Stimulated activated CD8-positive, alpha-beta memory T cell treated with anti-CD3 and anti-CD28 coated beads, Interleukin-12 subunit alpha, Interleukin-12 subunit beta, amount 100 ng/mL, for 24 hours (primary cell): ENCODE measurements around the gene MARCHF10.

Experiments used
- DNase-seq: peaks from one replicate; pipeline ENCODE4 v3.0.0-alpha.2; 2020; ENCODE audit errors: extremely low read depth

The MARCHF10 gene

DNA sequence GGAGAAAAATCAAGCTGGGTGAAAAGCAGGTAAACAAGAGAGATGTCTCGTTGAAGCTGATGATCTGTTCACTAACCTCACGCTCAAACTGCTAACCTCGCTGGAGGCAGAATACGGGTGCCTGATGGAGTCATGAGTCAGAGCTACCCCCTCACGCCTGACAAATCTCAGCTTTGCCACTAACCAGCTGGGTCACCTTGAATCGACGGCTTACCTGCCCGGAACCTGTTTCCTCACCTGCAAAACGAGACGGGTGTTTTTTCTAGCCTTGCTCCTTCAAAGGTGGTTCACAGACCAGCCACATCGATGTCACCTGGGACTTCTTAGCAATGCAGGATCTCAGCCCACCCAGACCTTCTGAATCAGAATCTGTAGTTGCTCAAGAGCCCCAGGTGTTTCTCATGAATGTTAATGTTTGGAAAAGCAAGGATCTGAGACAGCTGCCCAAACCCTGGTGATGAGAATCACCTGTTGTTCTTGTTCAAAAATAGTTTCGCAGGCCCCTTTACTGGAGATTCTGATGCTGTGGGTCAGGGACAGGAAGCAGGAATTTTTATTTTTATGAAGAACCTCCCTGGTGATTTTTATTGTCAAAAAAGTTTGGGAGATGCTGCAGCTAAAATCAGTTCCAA is 56.9 kb downstream of the MARCHF10 start:
- DNase-seq: no peak

DNA sequence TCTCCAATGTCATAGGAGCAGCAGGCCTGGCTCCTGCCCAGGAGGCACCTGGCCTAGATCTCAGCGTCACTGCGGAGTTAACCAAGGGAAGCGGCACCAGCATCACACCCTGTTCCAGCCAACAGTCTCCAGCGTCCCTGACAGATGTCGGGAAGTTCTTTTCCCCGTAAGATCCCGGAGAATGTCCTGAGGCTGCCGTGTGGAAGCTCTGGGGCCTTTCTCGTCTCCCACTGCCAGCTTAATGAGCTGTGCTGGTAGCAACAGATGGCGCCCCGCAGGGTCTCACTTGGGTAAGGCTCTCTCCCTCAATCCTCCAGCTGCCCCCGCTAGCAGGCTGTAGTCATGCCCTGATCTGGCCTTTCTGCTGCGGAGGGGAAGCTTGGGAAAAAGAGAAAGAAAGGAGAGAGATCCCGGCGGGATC is 57.5 kb downstream of the MARCHF10 start:
- no peak for DNase-seq

DNA sequence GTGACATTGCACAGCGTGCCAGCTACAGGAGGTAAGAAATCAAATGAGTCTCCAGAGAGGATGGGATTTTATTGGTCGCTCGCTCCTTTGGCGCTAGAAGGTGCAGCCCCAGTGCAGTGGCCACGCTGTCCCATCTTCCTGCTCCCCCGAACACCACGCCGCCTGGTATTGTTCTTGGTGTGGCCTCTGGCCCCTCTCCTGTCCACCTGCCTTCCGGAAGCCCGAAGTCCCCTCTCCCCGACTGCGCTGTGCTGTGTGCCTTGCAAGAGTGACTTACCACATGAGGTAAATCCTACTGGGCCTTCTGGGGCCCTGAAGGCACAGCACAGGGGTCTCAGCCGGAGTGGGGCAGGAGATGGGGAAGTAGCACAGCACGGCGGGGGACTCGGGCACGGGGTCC is 58.2 kb downstream of the MARCHF10 start:
- DNase-seq: no peak

DNA sequence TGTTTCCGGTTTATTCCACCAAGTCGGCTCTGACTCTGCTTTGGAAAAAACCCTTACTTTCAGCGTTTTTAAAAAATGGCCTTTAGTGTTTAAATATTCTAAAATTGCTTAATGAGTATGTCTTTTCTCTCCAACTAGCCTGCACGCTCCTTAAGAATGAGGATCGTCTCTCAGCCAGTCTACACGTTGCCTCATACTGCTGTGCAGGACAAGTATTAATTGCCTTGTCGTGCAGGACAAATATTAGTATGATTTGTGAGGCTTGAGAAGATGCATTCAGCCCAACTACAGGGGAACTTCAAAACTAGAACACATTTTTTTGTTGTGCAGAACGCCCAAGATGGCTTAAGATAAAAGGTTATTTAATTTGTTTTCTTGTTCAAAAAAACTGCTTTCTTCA is 61.2 kb downstream of the MARCHF10 start:
- DNase-seq: no peak

DNA sequence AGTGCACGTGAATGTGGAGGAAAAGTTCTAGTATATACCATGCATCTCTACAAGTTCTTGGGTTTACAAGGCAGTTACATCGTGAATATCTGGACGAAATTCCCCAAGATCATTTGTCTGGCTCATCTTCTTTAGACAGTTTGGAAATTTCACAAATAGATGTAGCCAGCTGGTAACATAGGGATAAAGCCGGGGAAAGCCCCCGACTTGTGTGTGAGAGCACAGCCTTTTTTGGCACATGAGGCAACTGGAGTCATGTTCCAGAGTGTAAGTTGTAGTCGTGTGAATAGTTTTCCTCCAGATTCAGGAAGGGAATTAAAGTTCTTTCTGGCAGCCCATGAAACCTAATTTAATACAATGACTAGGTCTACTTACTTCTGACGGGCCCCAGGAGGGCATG is 62.3 kb downstream of the MARCHF10 start:
- no peak for DNase-seq

DNA sequence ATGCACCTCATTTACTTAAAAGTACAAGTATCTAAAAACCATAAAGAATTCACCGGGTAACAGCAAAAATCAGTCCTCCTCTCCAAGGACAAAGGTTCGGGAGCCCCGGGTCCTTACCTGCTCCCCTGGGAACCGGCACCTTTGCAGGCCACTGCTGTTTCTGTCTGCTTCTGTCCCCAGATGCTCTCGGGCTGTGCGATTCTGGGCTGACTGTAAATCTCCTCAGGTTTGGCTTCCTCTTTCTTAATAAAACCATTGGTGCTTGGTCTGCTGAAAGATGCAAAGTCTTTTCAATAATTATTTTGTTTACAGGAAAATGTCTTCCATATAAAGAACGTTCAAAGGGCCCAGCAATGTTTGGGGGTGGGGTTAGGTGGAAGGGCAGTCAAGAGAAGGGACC is 63.9 kb downstream of the MARCHF10 start:
- no peak for DNase-seq

DNA sequence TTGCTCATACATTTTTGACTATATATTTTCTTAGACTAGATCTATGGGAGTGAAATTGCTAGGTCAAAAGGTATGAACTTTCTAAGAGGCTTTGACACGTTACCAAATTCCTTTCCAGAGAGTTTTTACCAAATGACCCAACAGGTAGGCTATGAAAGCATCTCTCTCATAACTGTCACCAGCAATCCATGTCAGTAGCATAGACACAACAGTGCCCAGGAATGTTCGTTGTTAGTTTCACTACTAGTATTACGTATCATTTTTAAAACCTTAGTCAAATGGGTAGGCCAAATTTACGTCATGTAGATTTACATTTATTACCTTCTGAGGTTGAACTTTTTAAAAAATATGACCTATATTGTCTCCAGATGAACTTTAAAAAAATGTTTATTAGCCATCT is 66.8 kb downstream of the MARCHF10 start:
- no peak for DNase-seq

DNA sequence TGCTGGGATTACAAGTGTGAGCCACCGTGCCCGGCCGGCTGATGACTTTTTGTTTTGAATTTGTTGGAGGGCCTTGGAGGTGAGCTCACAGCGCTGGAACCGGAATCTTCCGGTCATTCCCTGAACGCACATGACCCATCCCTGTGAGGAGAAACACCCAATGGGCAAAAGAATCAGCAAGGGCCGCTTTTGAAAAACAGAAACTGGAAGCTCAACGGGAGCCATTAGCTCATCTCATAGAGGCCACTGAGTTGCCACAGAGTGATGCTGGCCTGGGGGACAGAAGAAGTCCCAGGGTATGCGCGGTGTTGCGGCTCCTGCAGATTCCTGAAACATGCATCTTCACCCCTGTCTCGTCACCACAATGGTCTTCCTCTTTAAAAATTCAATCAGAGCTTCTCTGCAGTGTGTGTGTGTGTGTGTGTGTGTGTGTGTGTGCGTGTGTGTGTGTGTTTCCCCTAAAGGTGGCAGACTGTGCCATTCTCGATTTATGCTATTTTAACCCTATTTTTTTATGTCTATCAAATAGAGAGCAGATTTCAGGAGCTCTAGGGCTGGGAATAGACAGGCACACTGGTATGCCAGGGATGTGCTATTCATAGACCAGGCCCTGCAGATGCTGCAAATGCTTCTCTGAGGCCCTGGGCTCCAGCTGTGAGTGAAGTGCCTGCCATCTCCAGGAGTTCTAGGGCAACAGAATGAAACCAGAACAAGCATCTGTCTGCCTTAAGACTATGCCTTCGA is 68.3 kb downstream of the MARCHF10 start:
- no peak for DNase-seq

DNA sequence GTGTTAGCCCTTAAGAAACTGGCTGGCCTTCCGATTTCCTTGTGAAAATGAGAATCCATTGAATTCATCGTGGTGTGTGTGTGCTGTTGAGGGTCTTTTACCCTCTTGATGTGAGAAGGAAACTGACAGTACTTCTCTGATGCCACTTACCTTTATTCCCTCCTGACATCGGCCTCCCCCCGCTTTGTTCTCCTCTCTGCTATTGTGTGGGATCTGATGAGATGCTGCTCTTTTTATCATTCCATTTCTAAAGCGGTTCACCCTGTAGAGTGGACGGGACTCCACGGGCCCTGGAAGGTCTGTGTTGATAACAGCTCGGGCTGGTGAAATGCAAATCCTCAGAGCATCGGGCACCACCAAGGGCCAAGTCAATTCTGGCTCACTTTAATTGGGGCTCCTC is 69.8 kb downstream of the MARCHF10 start:
- DNase-seq: no peak

DNA sequence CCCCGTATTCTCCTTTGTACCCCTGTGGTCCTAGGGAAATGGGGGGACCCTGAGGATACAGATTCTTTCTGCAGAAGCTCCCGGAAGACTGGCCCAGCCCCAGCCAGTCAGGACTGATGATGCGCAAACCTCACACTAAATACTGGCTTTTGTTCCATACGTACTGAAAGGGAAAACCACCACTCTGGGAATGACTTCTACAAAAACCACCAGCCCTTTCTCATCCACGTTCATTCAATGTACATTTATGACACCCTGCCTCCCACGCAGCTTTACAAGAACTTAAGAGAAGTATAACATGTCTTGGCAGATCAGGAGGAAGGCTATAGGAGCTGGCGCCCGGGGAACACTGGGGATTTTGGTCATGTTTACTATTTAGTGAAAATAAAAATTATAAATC is 70.6 kb downstream of the MARCHF10 start:
- no peak for DNase-seq

DNA sequence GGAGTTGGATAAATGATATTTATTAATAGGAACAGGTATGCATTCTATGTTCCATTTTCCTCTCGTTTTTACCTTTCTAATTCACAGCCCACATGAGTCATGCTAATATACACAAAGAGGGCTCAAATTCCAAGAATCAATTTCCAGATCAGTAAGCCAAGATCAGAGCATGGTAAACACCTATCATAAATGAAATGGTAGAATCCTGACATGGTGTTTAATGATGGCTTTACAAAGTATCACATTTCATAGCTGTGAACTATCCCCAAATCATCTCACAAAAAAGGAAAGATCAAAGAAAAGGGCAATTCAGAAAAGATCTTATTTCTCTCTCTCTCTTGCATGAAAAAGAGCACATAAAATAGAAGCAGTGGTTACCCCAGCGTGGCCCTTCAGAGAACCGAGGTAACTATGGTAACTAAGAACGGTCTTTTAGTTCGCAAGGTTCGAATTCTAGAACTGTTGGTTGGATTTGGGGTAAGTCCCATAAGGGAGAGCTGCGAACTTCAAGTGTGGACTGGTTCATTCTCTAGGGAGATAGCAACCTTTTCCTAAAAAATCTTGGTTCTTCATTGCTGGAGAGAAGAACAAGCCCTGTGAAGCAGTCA is 73.0 kb downstream of the MARCHF10 start:
- DNase-seq: no peak

DNA sequence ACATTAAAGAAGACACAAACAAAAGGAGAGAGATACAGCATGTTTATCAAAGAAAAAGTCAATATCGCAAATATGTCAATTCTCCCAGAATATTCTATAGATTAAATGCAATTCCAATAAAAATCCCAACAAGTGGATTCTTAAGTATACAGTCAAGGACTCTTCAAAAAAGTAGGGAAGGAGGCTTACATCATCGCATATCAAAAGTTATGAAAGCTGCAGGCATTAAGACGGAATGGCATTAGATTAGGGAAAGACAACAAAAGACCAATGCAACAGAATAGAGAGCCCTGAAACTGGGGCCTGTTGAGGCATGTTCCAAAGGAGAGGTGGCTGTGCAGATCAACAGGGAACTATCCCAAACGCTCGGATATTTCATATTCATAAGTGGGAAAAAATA is 76.0 kb downstream of the MARCHF10 start:
- no peak for DNase-seq

DNA sequence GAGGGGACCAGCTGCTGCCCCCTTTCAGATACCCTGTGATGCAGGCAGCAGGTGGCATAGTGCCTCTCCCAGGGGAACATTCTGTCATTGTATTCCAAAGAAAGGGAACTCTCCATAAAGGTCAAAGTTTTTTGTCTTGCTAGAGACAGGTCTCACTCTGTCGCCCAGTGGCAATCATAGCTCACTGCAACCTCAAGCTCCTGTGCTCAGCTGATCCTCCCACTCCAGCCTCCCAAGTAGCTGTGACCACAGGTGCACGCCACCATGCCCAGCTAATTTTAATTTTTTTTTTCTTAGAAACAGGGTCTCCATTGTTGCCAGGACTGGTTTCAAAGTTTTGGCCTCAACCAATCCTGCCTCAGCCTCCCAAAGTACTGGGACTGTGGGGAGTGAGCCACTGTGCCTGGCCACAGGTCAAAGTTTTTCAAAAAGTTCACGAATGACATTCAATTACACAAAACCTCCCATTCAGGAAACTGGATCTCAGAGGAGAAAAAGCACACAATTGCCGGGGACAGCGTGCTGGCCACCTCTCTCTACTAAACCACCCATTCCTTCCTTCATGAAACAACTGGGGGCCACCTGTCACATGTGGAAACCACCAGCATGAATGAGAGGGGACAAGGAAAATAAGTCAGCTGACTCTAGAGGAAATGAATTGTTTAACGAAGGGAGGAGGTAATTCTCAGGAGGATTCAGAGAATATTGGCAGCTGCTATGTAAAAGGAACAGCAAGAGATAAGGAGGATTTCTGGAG is 80.0 kb downstream of the MARCHF10 start:
- DNase-seq: no peak

DNA sequence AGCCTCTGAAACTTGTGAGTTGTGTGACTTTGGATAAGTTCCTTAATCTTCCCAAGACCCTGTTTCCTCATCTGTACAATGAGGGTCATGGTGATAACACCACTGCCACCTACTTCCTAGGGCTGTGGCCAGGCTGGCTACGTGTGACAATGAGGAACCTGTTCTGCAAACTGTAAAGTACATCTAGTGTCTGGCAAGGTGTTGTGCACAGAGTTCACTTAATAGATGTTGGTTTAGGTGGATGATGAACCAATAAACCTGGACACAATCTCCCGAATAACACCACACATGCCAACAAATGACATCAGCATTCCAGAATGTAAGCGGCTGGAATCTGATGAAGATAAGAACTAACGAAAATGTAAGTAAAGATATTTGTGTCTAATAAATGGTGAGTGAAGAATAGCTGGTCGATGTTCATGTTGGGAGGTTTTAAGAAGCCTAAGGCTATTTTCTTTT is 82.3 kb downstream of the MARCHF10 start:
- no peak for DNase-seq

DNA sequence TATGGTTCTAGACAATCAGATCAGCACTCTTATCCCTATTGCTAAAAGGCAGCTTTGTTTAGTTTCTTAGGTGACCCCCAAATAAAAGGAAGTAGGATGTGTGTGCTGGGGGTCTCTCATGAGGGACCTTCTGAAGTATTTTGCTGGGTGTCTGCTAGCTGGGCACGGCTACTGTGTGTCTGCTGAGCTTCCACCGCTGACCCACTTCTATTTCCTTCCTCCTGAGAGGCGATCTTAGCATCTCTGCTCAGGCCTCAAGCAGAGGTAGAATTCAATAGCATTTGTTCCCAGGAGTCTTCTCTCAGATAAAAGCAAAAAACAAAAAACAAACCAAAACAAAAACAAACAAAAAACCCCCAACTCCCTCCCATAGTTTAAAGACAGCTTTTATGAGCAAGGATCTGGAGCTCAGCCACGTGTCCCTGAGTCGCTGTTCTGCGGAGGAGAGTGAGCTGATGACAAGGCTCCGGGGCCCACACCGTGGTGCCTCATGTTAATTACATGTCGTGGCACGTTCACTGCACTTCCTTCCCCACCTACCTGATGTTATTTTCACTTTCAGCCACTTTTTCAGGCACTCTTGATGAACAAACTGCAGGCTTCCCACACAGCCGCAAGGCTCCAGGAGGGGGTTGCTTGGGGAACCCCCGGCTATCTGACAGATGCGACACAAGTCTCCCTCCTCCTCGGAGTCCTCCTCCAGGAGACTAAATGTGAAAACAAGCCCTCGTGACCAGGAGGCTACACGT is 83.5 kb downstream of the MARCHF10 start:
- DNase-seq: peak; percentile 64

DNA sequence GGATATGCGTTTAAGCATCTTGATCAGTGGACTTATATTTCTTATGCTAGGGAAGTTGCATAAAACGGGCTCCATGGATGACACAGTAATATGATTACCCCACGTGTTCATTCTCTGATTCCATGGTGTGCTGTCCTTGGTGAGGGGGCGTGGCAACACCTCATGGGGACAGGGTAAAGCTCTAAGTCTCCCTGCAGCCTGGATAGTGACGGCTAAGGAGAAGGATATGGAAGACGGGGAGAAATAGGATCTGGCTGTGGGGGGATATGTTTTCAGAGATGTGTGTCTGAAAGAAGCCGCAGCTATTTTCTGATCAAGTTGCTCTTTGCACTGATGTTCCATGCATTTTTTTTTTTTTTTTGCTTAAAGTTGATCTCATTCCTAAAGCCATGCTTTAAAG is 84.3 kb downstream of the MARCHF10 start:
- no peak for DNase-seq

DNA sequence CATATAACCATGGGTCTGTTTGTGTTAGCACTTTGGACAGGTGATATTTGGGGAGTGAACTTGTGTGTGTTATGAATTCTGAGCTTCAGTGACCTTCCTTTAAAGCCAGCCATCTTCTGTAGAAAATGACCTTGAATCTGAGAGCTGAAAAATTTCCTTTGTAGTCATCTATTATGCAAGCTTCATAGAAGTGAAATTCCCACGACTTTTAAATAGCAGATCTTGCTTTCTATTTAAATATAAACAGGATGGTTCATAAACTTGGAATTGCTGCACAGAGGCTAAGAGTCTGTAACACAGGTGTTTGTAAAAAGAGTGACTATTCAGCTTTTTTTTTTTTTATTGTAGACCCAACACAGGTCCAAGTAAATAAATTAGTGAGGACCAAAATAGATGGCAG is 85.5 kb downstream of the MARCHF10 start:
- DNase-seq: no peak

DNA sequence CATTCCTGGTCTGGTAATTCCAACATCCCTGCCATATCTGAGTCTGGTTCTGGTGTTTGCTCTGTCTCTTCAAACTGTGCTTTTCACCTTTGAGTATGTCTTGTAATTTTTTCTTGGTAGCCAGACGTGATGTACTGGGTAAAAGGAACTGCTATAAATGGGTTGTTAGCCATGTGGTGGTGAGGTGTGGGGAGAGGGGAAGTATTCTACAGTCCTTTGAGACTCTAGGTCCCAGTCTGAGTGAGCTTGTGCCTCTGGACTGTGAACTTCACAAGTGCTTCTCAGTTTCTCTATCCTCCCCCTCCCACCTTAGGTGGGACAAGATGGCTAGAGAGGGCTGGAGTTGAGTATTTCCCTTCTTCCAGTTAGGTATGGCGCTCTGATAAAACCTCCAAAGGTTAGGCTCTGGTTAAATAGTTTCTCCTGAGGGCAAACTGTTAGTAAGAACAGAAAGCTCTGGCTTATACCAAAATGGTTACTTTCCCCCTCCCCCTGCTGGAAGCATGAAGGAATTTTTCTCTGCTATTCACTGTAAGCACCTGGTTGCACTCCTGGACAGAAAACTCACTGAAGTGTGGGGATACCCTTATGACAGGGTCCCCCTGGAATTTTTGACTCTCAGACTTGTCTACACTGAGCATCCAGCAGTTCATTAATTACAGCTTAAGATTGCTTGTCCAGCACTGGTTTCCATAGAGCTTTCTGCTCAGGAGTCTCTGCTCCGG is 87.8 kb downstream of the MARCHF10 start:
- DNase-seq: no peak

DNA sequence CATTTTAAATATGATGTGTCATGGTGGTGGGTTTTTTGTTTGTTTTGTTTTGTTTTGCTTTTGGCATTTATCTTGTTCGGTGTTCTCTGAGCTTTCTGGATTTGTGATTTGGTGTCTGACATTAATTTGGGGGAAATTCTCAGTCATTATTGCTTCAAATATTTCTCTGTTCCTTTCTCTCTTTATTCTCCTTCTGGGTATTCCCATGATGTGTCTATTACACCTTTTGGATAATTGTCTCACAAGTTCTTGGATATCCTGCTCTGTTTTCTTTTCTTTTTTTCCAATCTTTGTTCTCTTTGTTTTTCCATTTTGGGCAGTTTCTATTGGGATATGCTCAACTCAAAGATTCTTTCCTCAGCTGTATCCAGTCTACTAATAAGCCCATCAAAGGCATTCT is 88.5 kb downstream of the MARCHF10 start:
- no peak for DNase-seq

DNA sequence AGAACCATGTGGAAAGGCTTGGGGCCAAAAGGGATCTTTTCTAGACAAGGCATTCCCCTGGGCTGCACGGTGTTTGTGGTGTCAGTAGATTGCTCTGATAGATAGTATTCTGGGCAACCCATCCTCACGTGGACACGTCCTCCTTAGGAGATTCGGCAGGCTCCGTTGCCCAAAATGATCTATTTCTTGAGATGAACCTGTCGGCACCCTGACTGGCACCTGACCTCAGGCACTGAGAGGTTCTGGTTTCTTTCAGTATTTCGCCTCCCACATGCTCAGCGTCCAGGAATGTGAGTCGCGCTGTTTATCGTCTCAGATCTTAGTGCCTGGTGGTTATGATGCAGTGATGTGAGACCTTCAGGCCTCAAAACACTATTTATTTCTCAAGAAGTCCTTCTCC is 89.7 kb downstream of the MARCHF10 start:
- DNase-seq: no peak

DNA sequence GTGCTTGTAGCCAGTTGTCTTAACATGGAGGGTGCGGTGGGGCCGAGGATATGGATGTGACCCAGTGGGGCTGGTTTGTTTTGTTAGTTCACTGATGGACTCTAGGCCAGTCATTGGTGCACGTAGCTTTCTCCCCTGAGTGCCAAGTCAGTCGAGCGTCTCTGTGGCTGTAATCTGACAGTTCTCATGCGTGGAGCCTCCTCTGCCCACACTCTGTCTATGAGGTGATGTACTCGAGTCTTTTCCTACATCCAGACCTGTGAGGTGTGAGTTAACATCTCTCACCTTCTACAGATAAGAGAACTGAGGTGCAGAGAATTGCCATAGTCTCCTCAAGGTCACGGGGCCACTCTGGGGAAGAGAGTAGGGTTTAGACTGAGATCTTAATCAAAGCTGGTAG is 90.2 kb downstream of the MARCHF10 start:
- no peak for DNase-seq
